HPDE6-E6E7 (cell line): ENCODE results near the gene APOBEC2.

Experiments used
- DNase-seq: peaks from one replicate; pipeline ENCODE4 v3.0.0; 2011; ENCODE audit warnings: missing footprints; ENCODE audit errors: extremely low spot score

Gene APOBEC2

GRCh38 chr6:41088451-41088850, 35.4 kb downstream of the APOBEC2 start:
- DNase-seq: no peak

DNA sequence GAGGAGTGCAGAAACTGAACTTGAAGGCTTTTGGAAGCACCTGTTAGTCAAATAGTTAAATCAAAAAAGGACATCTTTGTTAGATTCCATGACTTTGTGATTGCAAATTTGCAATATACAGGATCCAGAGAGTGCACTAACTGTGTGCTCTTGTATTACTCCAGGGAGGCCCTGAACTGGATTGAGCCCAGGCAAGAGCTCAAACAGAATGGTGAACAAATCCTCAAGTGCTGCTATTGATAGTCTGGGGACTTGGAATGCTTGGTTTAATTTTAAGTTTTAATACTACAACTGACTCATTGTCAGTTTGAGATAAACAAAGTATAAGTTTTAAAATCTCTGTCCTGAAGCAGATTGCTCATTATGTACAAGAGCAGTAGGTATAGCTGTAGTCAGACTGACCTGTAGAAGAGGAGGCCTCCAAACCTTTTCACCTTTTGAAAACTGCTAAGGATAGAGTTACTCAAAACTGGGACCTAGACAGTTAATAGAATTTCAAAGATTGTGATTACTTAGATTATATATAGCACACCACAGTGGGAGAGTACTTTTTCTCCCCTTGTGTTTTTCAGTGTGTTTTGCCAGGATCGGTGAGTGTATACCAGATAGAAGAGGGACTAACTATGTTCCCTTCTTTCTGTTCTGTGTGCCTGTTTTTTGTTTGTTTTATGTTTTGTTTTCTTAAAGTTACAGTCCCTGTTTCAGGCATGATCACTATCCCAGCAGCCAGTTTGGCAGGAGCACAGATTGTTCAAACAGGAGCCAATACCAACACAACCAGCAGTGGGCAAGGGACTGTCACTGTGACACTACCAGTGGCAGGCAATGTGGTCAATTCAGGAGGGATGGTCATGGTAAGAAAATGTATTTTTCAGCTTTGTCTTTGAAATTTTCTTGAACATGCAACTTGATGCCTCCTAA, 38.1 kb downstream of the APOBEC2 start:
- no peak for DNase-seq

DNA sequence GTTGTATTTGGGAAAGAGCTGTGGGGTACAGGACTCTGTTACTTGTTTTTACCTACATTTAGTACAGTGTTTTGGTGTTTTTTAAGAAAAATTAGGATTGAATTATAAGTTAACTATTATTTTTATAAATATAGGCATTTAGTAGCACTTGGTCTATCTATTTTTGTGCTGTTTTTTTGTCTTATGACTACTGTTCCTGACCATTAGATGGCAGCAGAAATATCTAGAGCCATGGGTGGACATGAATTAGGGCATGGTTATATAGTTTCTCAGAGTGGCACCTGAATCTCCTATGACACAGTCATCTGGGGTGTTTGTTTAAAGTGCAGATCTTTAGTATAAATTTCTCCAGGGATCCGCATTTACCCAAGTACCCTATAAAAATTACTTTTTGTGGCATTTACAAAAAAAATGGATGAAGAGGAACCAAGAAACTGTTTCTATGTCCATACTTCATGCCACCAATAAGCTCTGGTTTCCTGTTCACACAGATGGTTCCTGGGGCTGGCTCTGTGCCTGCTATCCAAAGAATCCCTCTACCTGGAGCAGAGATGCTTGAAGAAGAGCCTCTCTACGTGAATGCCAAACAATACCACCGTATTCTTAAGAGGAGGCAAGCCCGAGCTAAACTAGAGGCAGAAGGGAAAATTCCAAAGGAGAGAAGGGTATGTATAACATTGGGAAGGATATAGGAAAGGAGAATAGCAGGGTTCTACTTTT, 39.6 kb downstream of the APOBEC2 start:
- DNase-seq: no peak

GRCh38 chr6:41093729-41094128, 40.7 kb downstream of the APOBEC2 start:
- DNase-seq: no peak

DNA sequence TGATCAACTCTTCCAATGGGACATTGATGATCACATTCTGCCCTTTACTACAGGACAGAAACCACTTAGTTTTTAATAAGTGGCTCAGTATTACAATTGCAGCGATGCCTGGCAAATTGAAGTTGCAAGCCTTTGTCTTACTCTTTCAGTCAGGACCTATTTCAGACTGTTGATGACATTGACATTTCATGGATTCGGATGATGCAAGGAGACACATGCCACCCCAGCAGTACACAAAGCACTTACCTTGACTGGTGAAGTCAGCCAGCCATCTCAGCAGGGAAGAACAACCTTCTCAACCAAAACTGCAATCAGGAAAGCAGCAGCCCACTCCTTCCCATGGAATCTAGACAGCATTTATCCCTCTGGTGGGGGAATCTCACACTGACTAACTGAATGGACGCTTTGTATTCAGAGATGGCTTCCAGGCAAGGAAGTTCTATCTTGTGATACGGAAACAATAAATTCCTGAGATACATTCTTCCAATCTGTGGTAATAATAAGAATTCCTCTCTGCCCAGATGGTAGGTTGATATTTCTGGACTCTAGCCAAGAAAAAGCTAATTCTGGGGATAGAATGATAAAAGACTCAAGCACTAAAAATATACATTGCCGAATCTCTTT, 44.6 kb downstream of the APOBEC2 start:
- DNase-seq: no peak

DNA sequence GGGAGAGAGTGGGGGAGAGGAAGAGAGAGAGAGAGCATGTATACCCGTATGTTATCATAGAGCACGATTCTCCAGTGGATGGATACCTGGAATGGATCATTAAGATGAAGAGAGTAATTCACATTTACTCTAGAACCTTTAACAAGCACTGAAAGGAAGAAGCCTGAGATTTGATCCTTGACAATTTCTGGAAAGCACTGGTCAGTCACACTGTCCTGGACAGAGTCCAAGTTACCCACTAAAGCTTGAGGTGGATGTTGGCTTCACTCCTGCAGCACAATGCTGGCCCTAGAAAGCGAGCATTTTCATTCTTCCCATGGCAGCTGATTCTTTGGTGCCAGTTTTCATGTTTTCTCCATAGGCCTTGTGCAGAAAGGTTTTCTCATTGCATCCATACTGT, 45.4 kb downstream of the APOBEC2 start:
- no peak for DNase-seq

GRCh38 chr6:41100871-41101287, 47.9 kb downstream of the APOBEC2 start:
- DNase-seq: no peak

GRCh38 chr6:41103847-41104246, 50.8 kb downstream of the APOBEC2 start:
- no peak for DNase-seq

DNA sequence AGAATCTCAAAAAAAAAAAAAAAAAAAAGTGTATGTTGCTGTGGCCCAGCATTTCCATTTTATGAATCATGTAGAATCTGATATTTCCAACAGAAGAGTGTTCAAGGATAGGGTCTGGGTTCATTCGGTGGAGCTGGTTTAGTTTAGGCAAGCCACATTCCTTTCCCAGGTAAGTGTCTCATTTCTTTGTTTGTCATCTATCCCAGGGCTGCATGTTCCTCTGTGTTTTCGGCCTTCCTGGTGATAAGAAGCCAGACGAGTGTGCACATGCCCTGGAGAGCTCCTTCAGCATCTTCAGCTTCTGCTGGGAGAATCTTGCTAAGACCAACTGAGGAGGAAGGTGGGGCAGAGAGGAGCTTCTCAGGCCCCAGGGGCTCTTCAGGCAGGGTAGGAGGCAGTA, 58.0 kb downstream of the APOBEC2 start:
- DNase-seq: peak; percentile 69
